DOHH2 (cell line): ENCODE data around the gene HIBADH.

Experiments
- H3F3A ChIP-seq: fragments of 200-600 bp; sonication (generic), shearing (Covaris generic); 2 replicates; pipeline ENCODE4 v1.6.0; 2016; ENCODE audit warnings: antibody characterized with exemption, mild to moderate bottlenecking; ENCODE audit not compliant: control insufficient read depth, insufficient read depth
- H3K27ac ChIP-seq: fragments of 200-600 bp; sonication (generic); 2 replicates; pipeline ENCODE4 v1.5.1; 2014; ENCODE audit warnings: low read depth, mild to moderate bottlenecking, low read length, moderate library complexity
- H3K27me3 ChIP-seq: fragments of 200-600 bp; sonication (generic); 2 replicates; pipeline ENCODE4 v1.6.1; 2014; ENCODE audit warnings: mild to moderate bottlenecking, low read length, mixed read lengths; ENCODE audit not compliant: control insufficient read depth
- H3K36me3 ChIP-seq: fragments of 200-600 bp; sonication (generic); 2 replicates; pipeline ENCODE4 v1.6.1; 2014; ENCODE audit warnings: mild to moderate bottlenecking, low read length, moderate library complexity, mixed read lengths; ENCODE audit not compliant: control insufficient read depth
- H3K4me1 ChIP-seq: fragments of 200-600 bp; sonication (generic); 2 replicates; pipeline ENCODE4 v1.6.1; 2014; ENCODE audit warnings: mild to moderate bottlenecking, low read length, mixed read lengths; ENCODE audit not compliant: control insufficient read depth
- H3K4me2 ChIP-seq: fragments of 200-600 bp; sonication (generic); 2 replicates; pipeline ENCODE4 v1.6.0; 2014; ENCODE audit warnings: mild to moderate bottlenecking, low read length, moderate library complexity
- H3K4me3 ChIP-seq: fragments of 200-600 bp; sonication (generic); 2 replicates; pipeline ENCODE4 v1.5.1; 2014; ENCODE audit warnings: mild to moderate bottlenecking, low read length, mixed read lengths
- H3K79me2 ChIP-seq: fragments of 200-600 bp; sonication (generic); 2 replicates; pipeline ENCODE4 v1.6.1; 2014; ENCODE audit warnings: mild to moderate bottlenecking, low read length, mixed read lengths; ENCODE audit not compliant: control insufficient read depth
- H3K9me2 ChIP-seq: fragments of 200-600 bp; sonication (generic); replicated peaks from 2 replicates; pipeline ENCODE4 v1.6.1; 2014; ENCODE audit warnings: mild to moderate bottlenecking, low read length, mixed read lengths; ENCODE audit not compliant: control insufficient read depth
- H3K9me3 ChIP-seq: fragments of 200-600 bp; sonication (generic); 2 replicates; pipeline ENCODE4 v1.6.1; 2014; ENCODE audit warnings: antibody characterized with exemption, low read length, mixed read lengths; ENCODE audit not compliant: control insufficient read depth, insufficient read depth
- H4K20me1 ChIP-seq: fragments of 200-600 bp; sonication (generic); 2 replicates; pipeline ENCODE4 v1.6.0; 2014; ENCODE audit warnings: low read depth, mild to moderate bottlenecking, antibody characterized with exemption, low read length, moderate library complexity; ENCODE audit not compliant: control insufficient read depth, insufficient read depth
- CTCF ChIP-seq: fragments of 200-600 bp; sonication (generic); IDR thresholded peaks from one replicate; pipeline ENCODE4 v1.5.1; 2014; ENCODE audit warnings: antibody characterized with exemption, mild to moderate bottlenecking, low read depth, low read length; ENCODE audit not compliant: poor library complexity, severe bottlenecking
- EZH2phosphoT487 ChIP-seq: fragments of 200-600 bp; sonication (generic); IDR thresholded peaks from 2 replicates; pipeline ENCODE4 v1.6.1; 2017; ENCODE audit warnings: borderline replicate concordance, mild to moderate bottlenecking, antibody characterized with exemption, low read length, moderate library complexity, mixed read lengths

The HIBADH gene

GRCh38 chr7:27617651-27618381 lies 44.9 kb downstream of the HIBADH start:
- Histone ChIP-seq H3K27me3 (no peaks in the 10 kb centered on the region), H3K79me2 (no peaks in the 10 kb centered on the region), H3K4me2 (no peak overlapping the region), H3K4me1 (no peaks in the 10 kb centered on the region), H3K9me2 (no peaks in the 10 kb centered on the region), H3K9me3 (peaks cover 16% of the 10 kb centered on the region), H3K36me3 (peaks cover 16% of the 10 kb centered on the region), H3F3A (no peaks in the 10 kb centered on the region), H3K4me3 (no peak overlapping the region), H3K27ac (no peak overlapping the region), H4K20me1 (no peaks in the 10 kb centered on the region)
- no peak for TF ChIP-seq CTCF
- no peak for TF ChIP-seq EZH2phosphoT487

- no peaks in the 10 kb centered on the region for H3K79me2 ChIP-seq
- H3F3A ChIP-seq: no peaks in the 10 kb centered on the region
- H4K20me1 ChIP-seq: no peaks in the 10 kb centered on the region
- no peaks in the 10 kb centered on the region for H3K4me1 ChIP-seq
- H3K4me3 ChIP-seq: no peak overlapping the region
- no peaks in the 10 kb centered on the region for H3K9me2 ChIP-seq
- H3K36me3 ChIP-seq: peaks cover 16% of the 10 kb centered on the region
- no peak overlapping the region for H3K27ac ChIP-seq
- H3K27me3 ChIP-seq: no peaks in the 10 kb centered on the region
- H3K4me2 ChIP-seq: no peak overlapping the region
- TF ChIP-seq CTCF (no peak), EZH2phosphoT487 (no peak)
- H3K9me3 ChIP-seq: peaks cover 16% of the 10 kb centered on the region
Measured at GRCh38 chr7:27616914-27617548, 45.7 kb downstream of the HIBADH start.

GRCh38 chr7:27616186-27616491 lies 46.5 kb downstream of the HIBADH start:
- Histone ChIP-seq H3K4me1 (no peaks in the 10 kb centered on the region), H3K9me3 (peaks cover 16% of the 10 kb centered on the region), H3K4me2 (no peak overlapping the region), H3F3A (no peaks in the 10 kb centered on the region), H3K36me3 (peaks cover 16% of the 10 kb centered on the region), H3K4me3 (no peak overlapping the region), H3K27ac (no peak overlapping the region), H3K79me2 (no peaks in the 10 kb centered on the region), H4K20me1 (no peaks in the 10 kb centered on the region), H3K27me3 (no peaks in the 10 kb centered on the region), H3K9me2 (no peaks in the 10 kb centered on the region)
- TF ChIP-seq CTCF (no peak), EZH2phosphoT487 (no peak)
